Chondrocyte (in vitro differentiated cells): ENCODE measurements around the gene PPP1R3D. TPM values are rescaled to one million over a fixed set of nuclear protein-coding genes. Genes with fewer than 3 reads are reported as not detected.

ENCODE experiments used
- DNase-seq: peaks from one replicate; pipeline ENCODE4 v3.0.0; 2021; ENCODE audit warnings: mixed read lengths, low spot score
- H3K27ac Mint-ChIP-seq: one replicate; pipeline ENCODE4 v1.8.0; 2021; ENCODE audit warnings: mild to moderate bottlenecking, moderate library complexity, mixed read lengths; ENCODE audit not compliant: unreplicated experiment
- H3K27me3 Mint-ChIP-seq: 2 replicates; pipeline ENCODE4 v1.8.0; 2021; ENCODE audit warnings: low read depth, mixed read lengths
- H3K36me3 Mint-ChIP-seq: 2 replicates; pipeline ENCODE4 v1.8.0; 2021; ENCODE audit warnings: low read depth, mixed read lengths
- H3K4me1 Mint-ChIP-seq: 2 replicates; pipeline ENCODE4 v1.8.0; 2021; ENCODE audit warnings: low read depth, mild to moderate bottlenecking, mixed read lengths
- H3K4me3 Mint-ChIP-seq: one replicate; pipeline ENCODE4 v1.8.0; 2021; ENCODE audit warnings: mild to moderate bottlenecking, moderate library complexity, mixed read lengths; ENCODE audit not compliant: unreplicated experiment
- H3K9me3 Mint-ChIP-seq: 2 replicates; pipeline ENCODE4 v1.8.0; 2021; ENCODE audit warnings: low read depth, mixed read lengths
- total RNA-seq: library from RNA; stranded (reverse); gene quantifications from 3 replicates; pipeline ENCODE4 v1.2.1, GENCODE V29; 2021
- TF ChIP-seq, protein P1 (sequence below): fragments of 200-600 bp; sonication (generic); IDR thresholded peaks from 2 replicates; pipeline ENCODE4 v1.5.0; 2021; ENCODE audit warnings: antibody characterized with exemption, mild to moderate bottlenecking, moderate library complexity

PPP1R3D gene
- total RNA-seq, 1 donor from 2014 or later, result 5.8 TPM

GRCh38 chr20:59948828-59949720, 9.0 kb upstream of the PPP1R3D start:
- Mint-ChIP-seq H3K9me3 (no peaks in the 10 kb centered on the region), H3K36me3 (peaks cover 6% of the 10 kb centered on the region), H3K27ac (no peak overlapping the region), H3K4me3 (no peak overlapping the region), H3K27me3 (no peaks in the 10 kb centered on the region), H3K4me1 (peaks cover 35% of the 10 kb centered on the region)
- no peak for DNase-seq
- TF ChIP-seq, protein P1, sequence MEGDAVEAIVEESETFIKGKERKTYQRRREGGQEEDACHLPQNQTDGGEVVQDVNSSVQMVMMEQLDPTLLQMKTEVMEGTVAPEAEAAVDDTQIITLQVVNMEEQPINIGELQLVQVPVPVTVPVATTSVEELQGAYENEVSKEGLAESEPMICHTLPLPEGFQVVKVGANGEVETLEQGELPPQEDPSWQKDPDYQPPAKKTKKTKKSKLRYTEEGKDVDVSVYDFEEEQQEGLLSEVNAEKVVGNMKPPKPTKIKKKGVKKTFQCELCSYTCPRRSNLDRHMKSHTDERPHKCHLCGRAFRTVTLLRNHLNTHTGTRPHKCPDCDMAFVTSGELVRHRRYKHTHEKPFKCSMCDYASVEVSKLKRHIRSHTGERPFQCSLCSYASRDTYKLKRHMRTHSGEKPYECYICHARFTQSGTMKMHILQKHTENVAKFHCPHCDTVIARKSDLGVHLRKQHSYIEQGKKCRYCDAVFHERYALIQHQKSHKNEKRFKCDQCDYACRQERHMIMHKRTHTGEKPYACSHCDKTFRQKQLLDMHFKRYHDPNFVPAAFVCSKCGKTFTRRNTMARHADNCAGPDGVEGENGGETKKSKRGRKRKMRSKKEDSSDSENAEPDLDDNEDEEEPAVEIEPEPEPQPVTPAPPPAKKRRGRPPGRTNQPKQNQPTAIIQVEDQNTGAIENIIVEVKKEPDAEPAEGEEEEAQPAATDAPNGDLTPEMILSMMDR, result peak; percentile 90

DNA sequence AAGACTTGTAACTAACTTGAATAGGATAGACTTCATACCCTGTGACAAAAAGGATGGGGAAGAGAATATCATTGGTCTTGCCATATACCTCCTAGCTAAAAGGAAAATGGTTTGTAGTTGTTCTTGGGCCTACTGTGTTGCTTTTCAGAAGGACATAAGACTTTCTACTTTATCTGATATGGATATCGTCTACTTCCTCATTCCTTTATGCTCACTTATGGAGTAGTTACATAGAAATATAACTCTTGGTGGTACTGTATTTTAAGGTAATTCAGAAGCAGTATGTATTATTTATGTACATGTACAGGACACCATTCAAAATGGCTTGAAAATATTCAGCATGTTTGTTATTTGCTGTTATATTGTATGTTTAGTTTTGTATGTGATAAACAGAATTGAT, 8.1 kb upstream of the PPP1R3D start:
- TF ChIP-seq, protein P1, result no peak
- peaks cover 35% of the 10 kb centered on the region for H3K4me1 Mint-ChIP-seq
- H3K27ac Mint-ChIP-seq, result no peak overlapping the region
- H3K27me3 Mint-ChIP-seq, result no peaks in the 10 kb centered on the region
- H3K36me3 Mint-ChIP-seq, result peaks cover 6% of the 10 kb centered on the region
- no peak overlapping the region for H3K4me3 Mint-ChIP-seq
- no peaks in the 10 kb centered on the region for H3K9me3 Mint-ChIP-seq
- no peak for DNase-seq

- TF ChIP-seq, protein P1, result no peak
- Mint-ChIP-seq H3K9me3 (no peaks in the 10 kb centered on the region), H3K4me1 (peaks cover 35% of the 10 kb centered on the region), H3K27me3 (no peaks in the 10 kb centered on the region), H3K27ac (no peak overlapping the region), H3K4me3 (no peak overlapping the region), H3K36me3 (peaks cover 6% of the 10 kb centered on the region)
- DNase-seq, result no peak
Measured at GRCh38 chr20:59947376-59947775, 7.3 kb upstream of the PPP1R3D start.

GRCh38 chr20:59945731-59946130, 5.6 kb upstream of the PPP1R3D start:
- TF ChIP-seq, protein P1, result no peak
- peak overlapping the region; percentile 68 for H3K27ac Mint-ChIP-seq
- no peaks in the 10 kb centered on the region for H3K27me3 Mint-ChIP-seq
- no peak overlapping the region for H3K4me3 Mint-ChIP-seq
- no peak for DNase-seq
- no peaks in the 10 kb centered on the region for H3K9me3 Mint-ChIP-seq
- peaks cover 6% of the 10 kb centered on the region for H3K36me3 Mint-ChIP-seq
- H3K4me1 Mint-ChIP-seq, result peaks cover 46% of the 10 kb centered on the region

- peaks cover 46% of the 10 kb centered on the region for H3K4me1 Mint-ChIP-seq
- H3K4me3 Mint-ChIP-seq, result no peak overlapping the region
- no peak for DNase-seq
- TF ChIP-seq, protein P1, result no peak
- peak overlapping the region; percentile 68 for H3K27ac Mint-ChIP-seq
- H3K27me3 Mint-ChIP-seq, result no peaks in the 10 kb centered on the region
- no peaks in the 10 kb centered on the region for H3K9me3 Mint-ChIP-seq
- H3K36me3 Mint-ChIP-seq, result peaks cover 6% of the 10 kb centered on the region
Measured at GRCh38 chr20:59945175-59945574, 5.1 kb upstream of the PPP1R3D start.
